ENCODE measurements around the gene SLCO4C1. TPM values are rescaled to one million over a fixed set of nuclear protein-coding genes. Genes with fewer than 3 reads are reported as not detected.

The SLCO4C1 gene
- total RNA-seq, 4 donors from 2014 or later, result 0.30 to 1.3 (median 0.94) TPM

DNA sequence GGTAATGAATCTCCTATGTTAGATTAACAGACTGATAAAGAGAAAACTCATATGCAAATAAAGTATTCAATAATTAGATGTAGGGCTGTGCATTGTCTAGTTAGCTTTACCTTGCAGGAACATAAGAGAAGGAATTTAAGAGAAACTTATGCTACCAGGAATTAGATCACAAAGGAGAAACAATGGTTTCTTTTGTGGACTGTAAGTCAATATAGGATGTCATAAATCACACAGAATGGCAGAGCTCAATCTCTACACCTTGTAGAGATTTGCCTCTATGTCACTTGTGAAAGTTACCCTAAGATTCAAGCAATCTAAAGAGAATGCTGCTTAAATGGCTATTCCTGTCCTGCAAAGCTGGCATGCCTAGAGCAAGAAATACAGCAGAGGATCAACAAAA lies 26.0 kb downstream of the SLCO4C1 start:
- no peak for DNase-seq (ENCODE audit: low spot score in 2 of 2)
- intact Hi-C loops (cut with DNase I; ENCODE audit: low total_unique reads), result no loop called here
- TF ChIP-seq, protein P1, sequence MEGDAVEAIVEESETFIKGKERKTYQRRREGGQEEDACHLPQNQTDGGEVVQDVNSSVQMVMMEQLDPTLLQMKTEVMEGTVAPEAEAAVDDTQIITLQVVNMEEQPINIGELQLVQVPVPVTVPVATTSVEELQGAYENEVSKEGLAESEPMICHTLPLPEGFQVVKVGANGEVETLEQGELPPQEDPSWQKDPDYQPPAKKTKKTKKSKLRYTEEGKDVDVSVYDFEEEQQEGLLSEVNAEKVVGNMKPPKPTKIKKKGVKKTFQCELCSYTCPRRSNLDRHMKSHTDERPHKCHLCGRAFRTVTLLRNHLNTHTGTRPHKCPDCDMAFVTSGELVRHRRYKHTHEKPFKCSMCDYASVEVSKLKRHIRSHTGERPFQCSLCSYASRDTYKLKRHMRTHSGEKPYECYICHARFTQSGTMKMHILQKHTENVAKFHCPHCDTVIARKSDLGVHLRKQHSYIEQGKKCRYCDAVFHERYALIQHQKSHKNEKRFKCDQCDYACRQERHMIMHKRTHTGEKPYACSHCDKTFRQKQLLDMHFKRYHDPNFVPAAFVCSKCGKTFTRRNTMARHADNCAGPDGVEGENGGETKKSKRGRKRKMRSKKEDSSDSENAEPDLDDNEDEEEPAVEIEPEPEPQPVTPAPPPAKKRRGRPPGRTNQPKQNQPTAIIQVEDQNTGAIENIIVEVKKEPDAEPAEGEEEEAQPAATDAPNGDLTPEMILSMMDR (IDR thresholded peaks at IDR 0.05), result no peak
- no peak for TF ChIP-seq POLR2A (IDR thresholded peaks at IDR 0.05)
- H3K4me3 ChIP-seq (ENCODE audit: low read depth, poor library complexity, severe bottlenecking), result no peak overlapping the region

DNA sequence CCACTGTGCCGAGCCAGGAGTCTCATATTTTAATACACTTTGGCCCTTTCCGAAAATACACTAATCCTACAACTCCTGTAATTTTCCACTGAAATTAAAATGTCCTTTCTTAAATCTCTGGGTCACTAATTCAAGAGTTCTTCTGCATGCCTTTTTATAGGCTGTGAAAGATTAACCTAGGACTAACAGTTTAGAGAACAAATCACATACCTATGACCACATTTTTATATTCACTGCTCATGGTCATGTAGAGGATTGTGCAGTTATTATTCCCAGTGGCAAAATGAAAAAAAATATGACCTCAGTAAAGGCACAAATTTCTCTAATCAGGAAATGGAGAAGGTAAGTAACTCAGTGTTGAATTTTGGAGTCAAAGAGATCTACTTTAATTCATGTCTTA lies 33.4 kb downstream of the SLCO4C1 start:
- intact Hi-C loops (cut with DNase I; ENCODE audit: low total_unique reads), result no loop called here
- no peak for DNase-seq (ENCODE audit: low spot score in 2 of 2)
- no peak overlapping the region for H3K4me3 ChIP-seq (ENCODE audit: low read depth, poor library complexity, severe bottlenecking)
- TF ChIP-seq POLR2A (IDR thresholded peaks at IDR 0.05), result no peak
- TF ChIP-seq, protein P1 (IDR thresholded peaks at IDR 0.05), result no peak
- 83 to 91% methylated on average over 2 of the region's 2 CpGs for WGBS, 2 donors

- WGBS, 2 donors, result 80 to 87% methylated on average over 3 of the region's 3 CpGs
- TF ChIP-seq, protein P1 (IDR thresholded peaks at IDR 0.05), result no peak
- intact Hi-C loops (cut with DNase I; ENCODE audit: low total_unique reads), result no loop called here
- no peak overlapping the region for H3K4me3 ChIP-seq (ENCODE audit: low read depth, poor library complexity, severe bottlenecking)
- DNase-seq (ENCODE audit: low spot score in 2 of 2), result no peak
Measured at GRCh38 chr5:102249381-102249780, 46.7 kb downstream of the SLCO4C1 start.

DNA sequence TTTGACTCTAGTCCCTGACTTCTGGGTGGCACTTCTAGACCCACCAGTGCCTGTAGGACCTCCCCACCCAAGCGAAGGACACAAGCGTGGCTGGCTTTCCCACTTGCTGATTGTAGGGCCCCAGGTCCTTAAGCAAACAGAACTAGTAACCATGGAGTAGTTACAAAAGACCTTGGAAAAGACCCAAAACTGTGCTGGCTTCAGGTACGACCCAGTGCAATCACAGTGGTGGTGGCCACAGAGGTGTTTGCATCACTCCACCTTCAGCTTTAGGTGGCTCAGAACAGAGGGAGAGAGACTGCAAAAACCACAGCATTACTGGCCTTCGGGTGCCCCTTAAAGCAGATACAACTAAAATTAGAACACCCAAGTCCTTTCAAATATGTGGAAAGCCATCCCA lies 52.9 kb downstream of the SLCO4C1 start:
- 87 to 95% methylated on average over 4 of the region's 4 CpGs for WGBS, 2 donors
- H3K4me3 ChIP-seq (ENCODE audit: low read depth, poor library complexity, severe bottlenecking), result no peak overlapping the region
- TF ChIP-seq, protein P1 (IDR thresholded peaks at IDR 0.05), result no peak
- no peak for TF ChIP-seq POLR2A (IDR thresholded peaks at IDR 0.05)
- intact Hi-C loops (cut with DNase I; ENCODE audit: low total_unique reads), result no loop called here
- no peak for DNase-seq (ENCODE audit: low spot score in 2 of 2)

GRCh38 chr5:102241809-102242421 lies 54.2 kb downstream of the SLCO4C1 start:
- TF ChIP-seq, protein P1 (IDR thresholded peaks at IDR 0.05), result no peak
- TF ChIP-seq POLR2A (IDR thresholded peaks at IDR 0.05), result no peak
- intact Hi-C loops (cut with DNase I; ENCODE audit: low total_unique reads), result no loop called here
- H3K4me3 ChIP-seq (ENCODE audit: low read depth, poor library complexity, severe bottlenecking), result no peak overlapping the region
- DNase-seq (ENCODE audit: low spot score in 2 of 2), result no peak
- WGBS, 2 donors, result 69 to 94% methylated on average over 1 of the region's 1 CpG

Measured in lower leg skin (tissue), 4 donors.